IMR-90 (cell line): ENCODE data around the gene APOL3. TPM values are rescaled to one million over a fixed set of nuclear protein-coding genes. Genes with fewer than 3 reads are reported as not detected.

ENCODE experiments used
- ATAC-seq: fragments of 200-7000 bp; cut with Tn5 transposase; 2 replicates; pipeline ENCODE4 v1.9.1; 2020; ENCODE audit warnings: low read depth, mild to moderate bottlenecking, moderate library complexity
- BruUV-seq: library from RNA; stranded (reverse); fragments of 400-500 nt; replicated peaks from 2 replicates; lab custom pipeline; 2021; lab: Mats Ljungman, UMichigan
- CTCF ChIA-PET: fragments of 300-600 bp; formaldehyde crosslinking; extraction: SDS; loops from one replicate; lab custom pipeline; 2021; ENCODE audit warnings: antibody characterized with exemption; lab: Yijun Ruan, JAX
- POLR2A ChIA-PET: fragments of 300-600 bp; sonication (Branson Sonifier 250); formaldehyde crosslinking; loops from one replicate; lab custom pipeline; 2022; ENCODE audit warnings: antibody characterized with exemption; ENCODE audit not compliant: unreplicated experiment; lab: Charles Lee
- DNase-seq: peaks from one replicate; pipeline ENCODE4 v3.0.0; 2013
- H2AFZ ChIP-seq: replicated peaks from 2 replicates; pipeline ENCODE3; 2013; ENCODE audit warnings: low read length, mild to moderate bottlenecking; ENCODE audit not compliant: poor library complexity
- H2AK5ac ChIP-seq: 2 replicates; pipeline ENCODE4 v1.6.1; 2013; ENCODE audit warnings: low read depth, low read length, inconsistent platforms
- H2AK9ac ChIP-seq: replicated peaks from 2 replicates; pipeline ENCODE3; 2013; ENCODE audit warnings: mild to moderate bottlenecking, low read depth, low read length, moderate library complexity; ENCODE audit not compliant: poor library complexity
- H2BK120ac ChIP-seq: 2 replicates; pipeline ENCODE4 v1.6.1; 2013; ENCODE audit warnings: low read depth, low read length, inconsistent platforms
- H2BK15ac ChIP-seq: 3 replicates; pipeline ENCODE4 v1.6.1; 2013; ENCODE audit warnings: low read depth, low read length, inconsistent platforms
- H2BK20ac ChIP-seq: 2 replicates; pipeline ENCODE4 v1.6.1; 2013; ENCODE audit warnings: low read depth, mild to moderate bottlenecking, inconsistent platforms, low read length, moderate library complexity
- H2BK5ac ChIP-seq: 2 replicates; pipeline ENCODE4 v1.6.1; 2013; ENCODE audit warnings: mild to moderate bottlenecking, low read depth, low read length, inconsistent platforms; ENCODE audit not compliant: poor library complexity, severe bottlenecking
- H3K14ac ChIP-seq: replicated peaks from 2 replicates; pipeline ENCODE4 v1.6.1; 2013; ENCODE audit warnings: low read depth, low read length, inconsistent platforms
- H3K18ac ChIP-seq: 2 replicates; pipeline ENCODE4 v1.6.1; 2013; ENCODE audit warnings: low read depth, low read length, control low read depth
- H3K23ac ChIP-seq: 2 replicates; pipeline ENCODE4 v1.6.1; 2013; ENCODE audit warnings: low read depth, low read length, inconsistent platforms
- H3K27ac ChIP-seq: 2 replicates; pipeline ENCODE4 v1.5.1; 2013; ENCODE audit warnings: mild to moderate bottlenecking, control low read depth, low read length; ENCODE audit not compliant: insufficient read depth
- H3K27me3 ChIP-seq: 2 replicates; pipeline ENCODE4 v1.6.1; 2013; ENCODE audit warnings: low read length; ENCODE audit not compliant: control insufficient read depth, insufficient read depth
- H3K36me3 ChIP-seq: 2 replicates; pipeline ENCODE4 v1.6.1; 2013; ENCODE audit warnings: low read length, mixed read lengths; ENCODE audit not compliant: control insufficient read depth, insufficient read depth
- H3K4ac ChIP-seq: 2 replicates; pipeline ENCODE4 v1.6.1; 2013; ENCODE audit warnings: low read depth, low read length, inconsistent platforms
- H3K4me1 ChIP-seq: 2 replicates; pipeline ENCODE4 v1.6.1; 2013; ENCODE audit warnings: low read length, mixed read lengths; ENCODE audit not compliant: control insufficient read depth, insufficient read depth
- H3K4me2 ChIP-seq: 2 replicates; pipeline ENCODE4 v1.6.1; 2013; ENCODE audit warnings: low read depth, mild to moderate bottlenecking, control low read depth, low read length, moderate library complexity
- H3K4me3 ChIP-seq: 2 replicates; pipeline ENCODE4 v1.5.1; 2013; ENCODE audit warnings: low read depth, mild to moderate bottlenecking, control low read depth, low read length, moderate library complexity; ENCODE audit not compliant: insufficient read depth
- H3K56ac ChIP-seq: 2 replicates; pipeline ENCODE4 v1.6.1; 2013; ENCODE audit warnings: low read length, inconsistent platforms; ENCODE audit not compliant: insufficient read depth; ENCODE audit errors: extremely low read depth
- H3K79me1 ChIP-seq, 2 experiments: 2 replicates each; pipeline ENCODE4 v1.6.1; 2013; ENCODE audit warnings: low read length in 2 of 2, inconsistent platforms in 1 of 2, low read depth in 1 of 2
- H3K9ac ChIP-seq: 2 replicates; pipeline ENCODE4 v1.6.1; 2013; ENCODE audit warnings: low read depth, low read length, control low read depth
- H3K9me1 ChIP-seq: 2 replicates; pipeline ENCODE4 v1.6.1; 2013; ENCODE audit warnings: low read length, inconsistent platforms; ENCODE audit not compliant: insufficient read depth
- H3K9me3 ChIP-seq: 2 replicates; pipeline ENCODE4 v1.6.1; 2013; ENCODE audit warnings: low read length; ENCODE audit not compliant: control insufficient read depth, insufficient read depth
- H4K20me1 ChIP-seq: 2 replicates; pipeline ENCODE4 v1.6.1; 2013; ENCODE audit warnings: low read length, inconsistent platforms; ENCODE audit not compliant: insufficient read depth
- H4K5ac ChIP-seq: 2 replicates; pipeline ENCODE4 v1.6.1; 2013; ENCODE audit warnings: mild to moderate bottlenecking, low read depth, low read length, control low read depth
- H4K8ac ChIP-seq, 2 experiments: 2 replicates each; pipeline ENCODE4 v1.6.1; 2013; ENCODE audit warnings: low read depth in 2 of 2, low read length in 2 of 2, control low read depth in 1 of 2, inconsistent platforms in 1 of 2
- H4K91ac ChIP-seq: 2 replicates; pipeline ENCODE4 v1.6.1; 2013; ENCODE audit warnings: low read depth, low read length, inconsistent platforms; ENCODE audit not compliant: insufficient read depth
- CEBPB ChIP-seq: IDR thresholded peaks from 2 replicates; pipeline ENCODE4 v1.6.1; 2012; ENCODE audit warnings: low read depth, low read length, improper control_type of control experiment
- MAZ ChIP-seq: IDR thresholded peaks from 2 replicates; pipeline ENCODE4 v1.6.1; 2012; ENCODE audit warnings: low read depth, mild to moderate bottlenecking, low read length, improper control_type of control experiment, moderate library complexity, borderline replicate concordance
- POLR2A ChIP-seq: IDR thresholded peaks from 2 replicates; pipeline ENCODE4 v1.6.1; 2012; ENCODE audit warnings: mild to moderate bottlenecking, low read depth, low read length
- RCOR1 ChIP-seq: IDR thresholded peaks from 2 replicates; pipeline ENCODE4 v1.6.1; 2012; ENCODE audit warnings: mild to moderate bottlenecking, low read length, improper control_type of control experiment; ENCODE audit not compliant: insufficient replicate concordance
- WGBS, 2 experiments: methylation state at CpG; one replicate each; pipeline versions ENCODE4 v1.1.5 to v1.1.7; 2013; ENCODE audit warnings: missing lambda C conversion rate in 2 of 2; ENCODE audit not compliant: insufficient read length in 1 of 2; ENCODE audit errors: extremely low coverage in 2 of 2; 5-methylcytosine and 5-hydroxymethylcytosine counted together
- dilution Hi-C: fragments of 300-500 bp; cut with HindIII; formaldehyde crosslinking; loops from one replicate; pipeline ENCODE4 v1.14.3; 2018; ENCODE audit warnings: low sequenced_read_pairs; ENCODE audit not compliant: unreplicated experiment
- in situ Hi-C: fragments of 300-500 bp; cut with MboI; formaldehyde crosslinking; loops from 3 replicates; pipeline ENCODE4 v1.14.3; 2019; ENCODE audit warnings: low sequenced_read_pairs, inconsistent platforms, mixed read lengths
- intact Hi-C: fragments of 100-400 bp; cut with micrococcal nuclease; formaldehyde crosslinking; loops from 2 replicates; pipeline ENCODE4 v1.10.0; 2022
- polyA plus RNA-seq, 3 experiments: library from polyadenylated mRNA; depleted of rRNA; stranded (reverse); fragments of >200 nt; gene quantifications; 2 replicates each; pipeline ENCODE4 v1.2.3, GENCODE V29; 2012; ENCODE audit warnings: low replicate concordance in 1 of 3
- total RNA-seq: library from RNA; depleted of rRNA; stranded (reverse); fragments of >200 nt; gene quantifications from 2 replicates; pipeline ENCODE4 v1.2.3, GENCODE V29; 2012
- TF ChIP-seq, protein P1 (sequence below): conservative IDR thresholded peaks from 2 replicates; pipeline ENCODE4 v1.5.1; 2012; ENCODE audit warnings: mild to moderate bottlenecking, low read depth, low read length, improper control_type of control experiment

Gene APOL3
- total and polyA plus RNA-seq, 2 of the 4 experiments (the other 2 are of a cell fraction): 1.4 to 2.3 TPM

GRCh38 chr22:36116127-36116526 lies 44.4 kb downstream of the APOL3 start:
- Histone ChIP-seq H2BK15ac (no peak overlapping the region), H3K4me3 (no peak overlapping the region), H3K9me1 (no peaks in the 10 kb centered on the region), H4K20me1 (no peaks in the 10 kb centered on the region), H3K27ac (no peak overlapping the region), H3K4ac (no peak overlapping the region), H3K56ac (no peak overlapping the region), H3K4me1 (no peaks in the 10 kb centered on the region), H4K8ac (no peak overlapping the region), H3K79me1 (no peaks in the 10 kb centered on the region), H2AK5ac (no peak overlapping the region), H2AK9ac (no peak overlapping the region), H3K4me2 (no peak overlapping the region), H3K23ac (no peak overlapping the region), H3K9me3 (no peaks in the 10 kb centered on the region), H2BK20ac (no peak overlapping the region), H3K14ac (no peak overlapping the region), H2AFZ (no peak overlapping the region), H3K27me3 (no peaks in the 10 kb centered on the region; the same call in none of the 2 replicates), H3K18ac (no peak overlapping the region), H3K36me3 (no peaks in the 10 kb centered on the region), H2BK120ac (no peak overlapping the region), H4K5ac (no peak overlapping the region), H3K9ac (no peak overlapping the region), H4K91ac (no peak overlapping the region), H2BK5ac (no peak overlapping the region)
- dilution Hi-C loops (no loop called here), intact Hi-C loops (no loop called here), in situ Hi-C loops (no loop called here)
- no TSS peak for BruUV-seq
- ChIA-PET CTCF (interaction anchor here (1.5 kb wide), 1 partner anchor 51 kb away, joined by 11 read pairs; no protein-coding TSS in a partner anchor), POLR2A (no interaction called here)
- ATAC-seq (no peak), DNase-seq (no peak)
- TF ChIP-seq, protein P1, sequence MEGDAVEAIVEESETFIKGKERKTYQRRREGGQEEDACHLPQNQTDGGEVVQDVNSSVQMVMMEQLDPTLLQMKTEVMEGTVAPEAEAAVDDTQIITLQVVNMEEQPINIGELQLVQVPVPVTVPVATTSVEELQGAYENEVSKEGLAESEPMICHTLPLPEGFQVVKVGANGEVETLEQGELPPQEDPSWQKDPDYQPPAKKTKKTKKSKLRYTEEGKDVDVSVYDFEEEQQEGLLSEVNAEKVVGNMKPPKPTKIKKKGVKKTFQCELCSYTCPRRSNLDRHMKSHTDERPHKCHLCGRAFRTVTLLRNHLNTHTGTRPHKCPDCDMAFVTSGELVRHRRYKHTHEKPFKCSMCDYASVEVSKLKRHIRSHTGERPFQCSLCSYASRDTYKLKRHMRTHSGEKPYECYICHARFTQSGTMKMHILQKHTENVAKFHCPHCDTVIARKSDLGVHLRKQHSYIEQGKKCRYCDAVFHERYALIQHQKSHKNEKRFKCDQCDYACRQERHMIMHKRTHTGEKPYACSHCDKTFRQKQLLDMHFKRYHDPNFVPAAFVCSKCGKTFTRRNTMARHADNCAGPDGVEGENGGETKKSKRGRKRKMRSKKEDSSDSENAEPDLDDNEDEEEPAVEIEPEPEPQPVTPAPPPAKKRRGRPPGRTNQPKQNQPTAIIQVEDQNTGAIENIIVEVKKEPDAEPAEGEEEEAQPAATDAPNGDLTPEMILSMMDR: no peak
- TF ChIP-seq MAZ (no peak), CEBPB (peak; percentile 38), POLR2A (no peak), RCOR1 (no peak)
- WGBS, 2 experiments: no CpG with 5 or more reads among the region's 2 CpGs
